Measurements from ENCODE around the gene SAMHD1. TPM values are rescaled to one million over a fixed set of nuclear protein-coding genes. Genes with fewer than 3 reads are reported as not detected.

SAMHD1 gene
- total and polyA plus RNA-seq, 9 of the 15 experiments (the other 6 are each of a cell fraction or from before 2014, with no cell fraction given), result 6.8 to 20.4 (median 14.8) TPM

- TF ChIP-seq ZNF124 (CRISPR knock-in tag; IDR thresholded peaks at IDR 0.05) (no peak), ILF3 (IDR thresholded peaks at IDR 0.05; ENCODE audit: borderline replicate concordance) (no peak), ZNF280A (IDR thresholded peaks at IDR 0.05; ENCODE audit: low read depth, partially characterized antibody) (no peak), ARID3B (CRISPR knock-in tag; IDR thresholded peaks at IDR 0.05; ENCODE audit: borderline replicate concordance) (no peak), ZNF280B (CRISPR knock-in tag; IDR thresholded peaks at IDR 0.05) (no peak), GTF2A2 (tag; IDR thresholded peaks at IDR 0.05) (no peak), TOE1 (IDR thresholded peaks at IDR 0.05; ENCODE audit: borderline replicate concordance) (peak; percentile 77), TOE1 (CRISPR knock-in tag; IDR thresholded peaks at IDR 0.05; ENCODE audit: borderline replicate concordance, low read depth) (no peak), HCFC1 (IDR thresholded peaks at IDR 0.05; ENCODE audit: low read depth, low read length) (no peak), XRCC4 (IDR thresholded peaks at IDR 0.05; ENCODE audit: extremely low read depth, insufficient read depth, insufficient read length) (no peak), MCM2 (IDR thresholded peaks at IDR 0.05; ENCODE audit: low read depth) (no peak), ZC3H11A (IDR thresholded peaks at IDR 0.05; ENCODE audit: low read depth, low read length) (no peak), GABPB1 (CRISPR knock-in tag; IDR thresholded peaks at IDR 0.05) (no peak), EGR1 (conservative IDR thresholded peaks at IDR 0.05) (no peak), ZNF444 (CRISPR knock-in tag; IDR thresholded peaks at IDR 0.05) (no peak), RBM22 (IDR thresholded peaks at IDR 0.05; ENCODE audit: low read depth, low read length, poor library complexity, severe bottlenecking) (no peak), SLC30A9 (CRISPR knock-in tag; IDR thresholded peaks at IDR 0.05) (no peak)
- TF ChIP-seq, protein P1, sequence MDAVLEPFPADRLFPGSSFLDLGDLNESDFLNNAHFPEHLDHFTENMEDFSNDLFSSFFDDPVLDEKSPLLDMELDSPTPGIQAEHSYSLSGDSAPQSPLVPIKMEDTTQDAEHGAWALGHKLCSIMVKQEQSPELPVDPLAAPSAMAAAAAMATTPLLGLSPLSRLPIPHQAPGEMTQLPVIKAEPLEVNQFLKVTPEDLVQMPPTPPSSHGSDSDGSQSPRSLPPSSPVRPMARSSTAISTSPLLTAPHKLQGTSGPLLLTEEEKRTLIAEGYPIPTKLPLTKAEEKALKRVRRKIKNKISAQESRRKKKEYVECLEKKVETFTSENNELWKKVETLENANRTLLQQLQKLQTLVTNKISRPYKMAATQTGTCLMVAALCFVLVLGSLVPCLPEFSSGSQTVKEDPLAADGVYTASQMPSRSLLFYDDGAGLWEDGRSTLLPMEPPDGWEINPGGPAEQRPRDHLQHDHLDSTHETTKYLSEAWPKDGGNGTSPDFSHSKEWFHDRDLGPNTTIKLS (IDR thresholded peaks at IDR 0.05; ENCODE audit: borderline replicate concordance, low read depth), result no peak
- TF ChIP-seq, protein P2, sequence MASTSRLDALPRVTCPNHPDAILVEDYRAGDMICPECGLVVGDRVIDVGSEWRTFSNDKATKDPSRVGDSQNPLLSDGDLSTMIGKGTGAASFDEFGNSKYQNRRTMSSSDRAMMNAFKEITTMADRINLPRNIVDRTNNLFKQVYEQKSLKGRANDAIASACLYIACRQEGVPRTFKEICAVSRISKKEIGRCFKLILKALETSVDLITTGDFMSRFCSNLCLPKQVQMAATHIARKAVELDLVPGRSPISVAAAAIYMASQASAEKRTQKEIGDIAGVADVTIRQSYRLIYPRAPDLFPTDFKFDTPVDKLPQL (IDR thresholded peaks at IDR 0.05; ENCODE audit: extremely low read depth, insufficient read length), result no peak
Measured at GRCh38 chr20:36924167-36925045, 27.1 kb downstream of the SAMHD1 start (continued).

All from K562 (cell line).